Caki2 (cell line): ENCODE data around the gene ARHGEF28. TPM values are rescaled to one million over a fixed set of nuclear protein-coding genes. Genes with fewer than 3 reads are reported as not detected.

Experiments used
- DNase-seq: peaks from one replicate; pipeline ENCODE4 v3.0.0-alpha.2; 2015; ENCODE audit warnings: low read depth
- in situ Hi-C: cut with HindIII; loops from 2 replicates; pipeline ENCODE4 v1.10.0; 2016; ENCODE audit warnings: low sequenced_read_pairs, low pct_unique_long_range_greater_than_20kb, mixed read lengths
- total RNA-seq: library from RNA; depleted of rRNA; stranded (reverse); fragments of >200 nt; shearing (Covaris generic); gene quantifications from 2 replicates; pipeline ENCODE4 v1.2.3, GENCODE V29; 2014; ENCODE audit warnings: low replicate concordance; rRNA removed

The ARHGEF28 gene
- total RNA-seq, 1 experiment from 2014 or later, result 11.2 TPM

GRCh38 chr5:73974871-73975360 is 348.9 kb downstream of the ARHGEF28 start:
- DNase-seq, result no peak
- in situ Hi-C loops, result no loop called here

GRCh38 chr5:73975845-73976244 is 349.8 kb downstream of the ARHGEF28 start:
- no peak for DNase-seq
- in situ Hi-C loops, result no loop called here

- DNase-seq, result no peak
- in situ Hi-C loops, result no loop called here
These were observed 351.1 kb downstream of the ARHGEF28 start for GRCh38 chr5:73977146-73977545.

GRCh38 chr5:73979321-73979720 is 353.3 kb downstream of the ARHGEF28 start:
- DNase-seq, result no peak
- in situ Hi-C loops, result no loop called here

- in situ Hi-C loops, result no loop called here
- DNase-seq, result no peak
These were observed 355.7 kb downstream of the ARHGEF28 start for GRCh38 chr5:73981704-73982103.

GRCh38 chr5:73983644-73984043 is 357.6 kb downstream of the ARHGEF28 start:
- no peak for DNase-seq
- in situ Hi-C loops, result no loop called here

- in situ Hi-C loops, result no loop called here
- no peak for DNase-seq
These were observed 359.1 kb downstream of the ARHGEF28 start for GRCh38 chr5:73985145-73985544.

- in situ Hi-C loops, result no loop called here
- no peak for DNase-seq
These were observed 360.7 kb downstream of the ARHGEF28 start for GRCh38 chr5:73986729-73987128.

- in situ Hi-C loops, result no loop called here
These were observed 361.9 kb downstream of the ARHGEF28 start for GRCh38 chr5:73987915-73988314.

GRCh38 chr5:73989956-73990355 is 364.0 kb downstream of the ARHGEF28 start:
- DNase-seq, result no peak
- in situ Hi-C loops, result no loop called here

More at GRCh38 chr5:73987915-73988314, 361.9 kb downstream of the ARHGEF28 start:
- DNase-seq, result no peak

Other genes with a start within 250 kb of the ARHGEF28 start
- gene FOXD1, start 177.4 kb upstream of the ARHGEF28 start, total RNA-seq, result 12.1 and 17.0 TPM in 2 replicates
- gene BTF3, start 127.8 kb upstream of the ARHGEF28 start, total RNA-seq, result 219 and 224 TPM in 2 replicates
- gene ANKRA2, start 60.6 kb upstream of the ARHGEF28 start, total RNA-seq, result 7.8 and 11.4 TPM in 2 replicates
- 4.8 and 14.5 TPM in 2 replicates for gene UTP15, start 60.5 kb upstream of the ARHGEF28 start, total RNA-seq